Measurements from ENCODE around the gene STRIP2. TPM values are rescaled to one million over a fixed set of nuclear protein-coding genes. Genes with fewer than 3 reads are reported as not detected.

Gene STRIP2
- total and polyA plus RNA-seq, 2 experiments from 2014 or later: 4.7 to 10.6 TPM

GRCh38 chr7:129531721-129532120 is 97.5 kb downstream of the STRIP2 start:
- peaks cover 5% of the 10 kb centered on the region; the same call in 1 of the 2 replicates for H3K4me1 ChIP-seq (ENCODE audit: insufficient read depth)
- no peak for TF ChIP-seq CTCF (conservative IDR thresholded peaks at IDR 0.05; ENCODE audit: low read depth in 2 of 2)
- no peak overlapping the region for H3K27ac ChIP-seq (ENCODE audit: low read depth)
- H3F3A ChIP-seq (replicated peaks; ENCODE audit: low read depth): no peaks in the 10 kb centered on the region
- DNase-seq (ENCODE audit: low spot score) (no peak), ATAC-seq (no peak)
- H3K79me2 ChIP-seq (replicated peaks; ENCODE audit: insufficient read depth): no peaks in the 10 kb centered on the region
- H3K27me3 ChIP-seq (ENCODE audit: insufficient read depth): no peaks in the 10 kb centered on the region
- Mint-ChIP-seq H3K4me1 (peaks cover 24% of the 10 kb centered on the region), H3K36me3 (ENCODE audit: low read depth) (no peaks in the 10 kb centered on the region), H3K4me3 (no peak overlapping the region), H3K9me3 (no peaks in the 10 kb centered on the region), H3K27me3 (ENCODE audit: insufficient read depth, low read depth, poor library complexity) (peaks cover 18% of the 10 kb centered on the region), H3K27ac (no peak overlapping the region)
- 0 out of 2 replicates have a peak, but pooled peaks cover 3% of the 10 kb centered on the region for H3K9me2 ChIP-seq (ENCODE audit: insufficient read depth)
- H3K36me3 ChIP-seq (ENCODE audit: insufficient read depth): no peaks in the 10 kb centered on the region
- no peak overlapping the region for H2AFZ ChIP-seq
- no peak overlapping the region for H3K4me3 ChIP-seq
- H3K4me2 ChIP-seq: no peak overlapping the region
- H4K20me1 ChIP-seq (replicated peaks; ENCODE audit: insufficient read depth): no peaks in the 10 kb centered on the region

GRCh38 chr7:129532375-129532774 is 98.1 kb downstream of the STRIP2 start:
- Histone ChIP-seq H4K20me1 (replicated peaks; ENCODE audit: insufficient read depth) (no peaks in the 10 kb centered on the region), H3K4me2 (no peak overlapping the region), H3F3A (replicated peaks; ENCODE audit: low read depth) (no peaks in the 10 kb centered on the region), H3K4me1 (ENCODE audit: insufficient read depth) (peaks cover 5% of the 10 kb centered on the region; the same call in 1 of the 2 replicates), H3K9me2 (ENCODE audit: insufficient read depth) (0 out of 2 replicates have a peak, but pooled peaks cover 3% of the 10 kb centered on the region), H3K27ac (ENCODE audit: low read depth) (no peak overlapping the region), H3K36me3 (ENCODE audit: insufficient read depth) (no peaks in the 10 kb centered on the region), H2AFZ (no peak overlapping the region), H3K79me2 (replicated peaks; ENCODE audit: insufficient read depth) (no peaks in the 10 kb centered on the region), H3K4me3 (no peak overlapping the region), H3K27me3 (ENCODE audit: insufficient read depth) (no peaks in the 10 kb centered on the region)
- H3K36me3 Mint-ChIP-seq (ENCODE audit: low read depth): no peaks in the 10 kb centered on the region
- DNase-seq (ENCODE audit: low spot score) (no peak), ATAC-seq (no peak)
- H3K4me1 Mint-ChIP-seq: peaks cover 24% of the 10 kb centered on the region
- H3K27me3 Mint-ChIP-seq (ENCODE audit: insufficient read depth, low read depth, poor library complexity): peaks cover 13% of the 10 kb centered on the region
- H3K4me3 Mint-ChIP-seq: no peak overlapping the region
- H3K9me3 Mint-ChIP-seq: no peaks in the 10 kb centered on the region
- no peak overlapping the region for H3K27ac Mint-ChIP-seq
- no peak for TF ChIP-seq EZH2phosphoT487 (IDR thresholded peaks at IDR 0.05; ENCODE audit: unreplicated experiment)
- no peak for TF ChIP-seq JUNB (IDR thresholded peaks at IDR 0.05; ENCODE audit: unreplicated experiment)
- no peak for TF ChIP-seq CTCF (conservative IDR thresholded peaks at IDR 0.05; ENCODE audit: low read depth in 2 of 2)
- no peak for TF ChIP-seq ZNF331 (CRISPR knock-in tag; IDR thresholded peaks at IDR 0.05; ENCODE audit: low read depth)
- no peak for TF ChIP-seq STAT1 (IDR thresholded peaks at IDR 0.05; ENCODE audit: unreplicated experiment)
- no peak for TF ChIP-seq ZNF114 (CRISPR knock-in tag; IDR thresholded peaks at IDR 0.05)
- no peak for TF ChIP-seq REST (IDR thresholded peaks at IDR 0.05; ENCODE audit: unreplicated experiment)
- TF ChIP-seq ZNF462 (CRISPR knock-in tag; IDR thresholded peaks at IDR 0.05): no peak
